CD4-positive, alpha-beta memory T cell (primary cell): ENCODE data around the gene CHN1. TPM values are rescaled to one million over a fixed set of nuclear protein-coding genes. Genes with fewer than 3 reads are reported as not detected.

ENCODE experiments used
- CTCF ChIA-PET: fragments of 350-600 bp; sonication (Branson Sonifier 250); formaldehyde crosslinking; loops from one replicate; lab custom pipeline; 2021; ENCODE audit warnings: inconsistent platforms; ENCODE audit not compliant: partially characterized antibody; lab: Charles Lee
- POLR2A ChIA-PET: fragments of 350-600 bp; sonication (Branson Sonifier 250); formaldehyde crosslinking; loops from one replicate; lab custom pipeline; 2021; ENCODE audit not compliant: partially characterized antibody; lab: Charles Lee
- DNase-seq, 5 donors: peaks; one replicate each; pipeline versions ENCODE4 v3.0.0 to v3.0.0-alpha.2; 2020 to 2022; ENCODE audit warnings: mixed read lengths in 1 of 5
- H3K27ac ChIP-seq: one replicate; pipeline ENCODE4 v1.7.0; 2013; ENCODE audit warnings: low read depth, low read length
- H3K27me3 ChIP-seq: 2 replicates; pipeline ENCODE4 v1.7.0; 2013; ENCODE audit warnings: mild to moderate bottlenecking, low read length, moderate library complexity; ENCODE audit not compliant: insufficient read depth
- H3K36me3 ChIP-seq: 2 replicates; pipeline ENCODE4 v1.7.0; 2013; ENCODE audit warnings: mild to moderate bottlenecking, low read length, moderate library complexity; ENCODE audit not compliant: insufficient read depth
- H3K4me1 ChIP-seq: 2 replicates; pipeline ENCODE4 v1.7.0; 2013; ENCODE audit warnings: mild to moderate bottlenecking, low read length, moderate library complexity; ENCODE audit not compliant: insufficient read depth
- H3K4me3 ChIP-seq, 2 donors: one replicate each; pipeline ENCODE4 v1.7.0; 2013; ENCODE audit warnings: low read length in 2 of 2, mild to moderate bottlenecking in 1 of 2
- H3K9me3 ChIP-seq, 2 donors: one replicate each; pipeline ENCODE4 v1.7.0; 2013; ENCODE audit warnings: low read length in 2 of 2, control low read depth in 1 of 2; ENCODE audit not compliant: control insufficient read depth in 1 of 2
- H3K27ac Mint-ChIP-seq, 7 donors: one replicate each; pipeline ENCODE4 v1.8.0; 2020 to 2021; ENCODE audit warnings: mixed read lengths in 7 of 7, mild to moderate bottlenecking in 6 of 7, inconsistent platforms in 3 of 7, moderate library complexity in 3 of 7
- H3K27me3 Mint-ChIP-seq, 2 donors: one replicate each; pipeline ENCODE4 v1.8.0; 2020 to 2021; ENCODE audit warnings: mixed read lengths in 2 of 2
- H3K36me3 Mint-ChIP-seq, 2 donors: one replicate each; pipeline ENCODE4 v1.8.0; 2020 to 2021; ENCODE audit warnings: mixed read lengths in 2 of 2, inconsistent platforms in 1 of 2, mild to moderate bottlenecking in 1 of 2
- H3K4me1 Mint-ChIP-seq, 4 donors: one replicate each; pipeline ENCODE4 v1.8.0; 2020 to 2021; ENCODE audit warnings: mixed read lengths in 4 of 4, mild to moderate bottlenecking in 1 of 4
- H3K4me3 Mint-ChIP-seq, 8 donors: one replicate each; pipeline ENCODE4 v1.8.0; 2020 to 2021; ENCODE audit warnings: mixed read lengths in 8 of 8, mild to moderate bottlenecking in 7 of 8, moderate library complexity in 6 of 8, inconsistent platforms in 3 of 8
- H3K9me3 Mint-ChIP-seq, 8 donors: one replicate each; pipeline ENCODE4 v1.8.0; 2020 to 2021; ENCODE audit warnings: mixed read lengths in 8 of 8, mild to moderate bottlenecking in 5 of 8, inconsistent platforms in 3 of 8, moderate library complexity in 1 of 8
- intact Hi-C: fragments of 100-400 bp; cut with micrococcal nuclease; formaldehyde crosslinking; loops from one replicate; pipeline ENCODE4 v1.15.1; 2023
- polyA plus RNA-seq, 2 donors: library from polyadenylated mRNA; unstranded; fragments of 300-500 nt; fragmentation: Illumina TruSeq; gene quantifications; one replicate each; pipeline ENCODE4 v1.2.3, GENCODE V29; 2021
- total RNA-seq, 2 experiments: library from RNA; stranded (reverse); gene quantifications; one replicate each; pipeline ENCODE4 v1.2.3, GENCODE V29; 2021

Gene CHN1
- total and polyA plus RNA-seq, 4 experiments from 2014 or later: 3.4 to 15.3 (median 8.9) TPM

GRCh38 chr2:174925046-174925784, 80.0 kb downstream of the CHN1 start:
- no peak overlapping the region for H3K27ac Mint-ChIP-seq
- ChIA-PET POLR2A (no interaction called here), CTCF (no interaction called here)
- H3K4me1 ChIP-seq: no peaks in the 10 kb centered on the region
- no peaks in the 10 kb centered on the region for H3K36me3 Mint-ChIP-seq
- H3K27me3 ChIP-seq: no peaks in the 10 kb centered on the region
- no peak overlapping the region for H3K4me3 ChIP-seq
- H3K9me3 ChIP-seq: no peaks in the 10 kb centered on the region
- H3K27ac ChIP-seq: no peak overlapping the region
- H3K4me3 Mint-ChIP-seq: no peak overlapping the region
- no peaks in the 10 kb centered on the region for H3K36me3 ChIP-seq
- peaks cover 0 to 2% of the 10 kb centered on the region in 2 donors for H3K27me3 Mint-ChIP-seq
- H3K9me3 Mint-ChIP-seq: peaks cover 0 to 5% (median 1%) of the 10 kb centered on the region in 8 donors
- intact Hi-C loops: no loop called here
- no peak for DNase-seq
- H3K4me1 Mint-ChIP-seq: no peaks in the 10 kb centered on the region

- H3K9me3 Mint-ChIP-seq: peaks cover 0 to 5% (median 1%) of the 10 kb centered on the region in 8 donors
- no peaks in the 10 kb centered on the region for H3K4me1 Mint-ChIP-seq
- Histone ChIP-seq H3K4me1 (no peaks in the 10 kb centered on the region), H3K9me3 (no peaks in the 10 kb centered on the region), H3K4me3 (no peak overlapping the region), H3K36me3 (no peaks in the 10 kb centered on the region), H3K27me3 (no peaks in the 10 kb centered on the region), H3K27ac (no peak overlapping the region)
- no peaks in the 10 kb centered on the region for H3K36me3 Mint-ChIP-seq
- H3K27ac Mint-ChIP-seq: no peak overlapping the region
- H3K27me3 Mint-ChIP-seq: peaks cover 0 to 2% of the 10 kb centered on the region in 2 donors
- ChIA-PET CTCF (no interaction called here), POLR2A (no interaction called here)
- no peak overlapping the region for H3K4me3 Mint-ChIP-seq
- intact Hi-C loops: no loop called here
- DNase-seq: no peak
Observed at GRCh38 chr2:174924061-174924693, 81.0 kb downstream of the CHN1 start.

GRCh38 chr2:174919947-174920595, 85.1 kb downstream of the CHN1 start:
- POLR2A ChIA-PET: no interaction called here
- H3K27ac Mint-ChIP-seq: no peak overlapping the region

GRCh38 chr2:174918886-174919526, 86.2 kb downstream of the CHN1 start:
- no peak overlapping the region for H3K4me3 Mint-ChIP-seq
- H3K27me3 ChIP-seq: no peaks in the 10 kb centered on the region
- H3K9me3 Mint-ChIP-seq: peaks cover 0 to 2% (median 0%) of the 10 kb centered on the region in 8 donors
- intact Hi-C loops: no loop called here
- H3K4me1 ChIP-seq: no peaks in the 10 kb centered on the region
- ChIA-PET CTCF (interaction anchor here (0.9 to 1.7 kb wide), 3 partner anchors 170 to 249 kb away, joined by 3 to 5 read pairs (median 3); partner anchors contain the start of gene ATF2), POLR2A (no interaction called here)
- H3K4me3 ChIP-seq: no peak overlapping the region
- peaks cover 0 to 1% of the 10 kb centered on the region in 2 donors for H3K27me3 Mint-ChIP-seq
- H3K4me1 Mint-ChIP-seq: no peaks in the 10 kb centered on the region
- H3K36me3 Mint-ChIP-seq: no peaks in the 10 kb centered on the region
- H3K9me3 ChIP-seq: no peaks in the 10 kb centered on the region
- no peaks in the 10 kb centered on the region for H3K36me3 ChIP-seq
- DNase-seq: no peak
- no peak overlapping the region for H3K27ac ChIP-seq
- H3K27ac Mint-ChIP-seq: peak overlapping the region in 1 of 7 donors; percentile 70

More at GRCh38 chr2:174919947-174920595, 85.1 kb downstream of the CHN1 start:
- H3K4me3 Mint-ChIP-seq: no peak overlapping the region
- CTCF ChIA-PET: interaction anchor here (1.3 to 1.7 kb wide), 2 partner anchors 171 to 220 kb away, joined by 3 to 5 read pairs; no protein-coding TSS in a partner anchor
- no peaks in the 10 kb centered on the region for H3K4me1 Mint-ChIP-seq
- intact Hi-C loops: no loop called here
- no peak overlapping the region for H3K27ac ChIP-seq
- no peaks in the 10 kb centered on the region for H3K9me3 ChIP-seq
- DNase-seq: no peak
- H3K4me1 ChIP-seq: no peaks in the 10 kb centered on the region
- no peaks in the 10 kb centered on the region for H3K36me3 Mint-ChIP-seq
- H3K36me3 ChIP-seq: no peaks in the 10 kb centered on the region
- peaks cover 0 to 3% of the 10 kb centered on the region in 2 donors for H3K27me3 Mint-ChIP-seq
- no peaks in the 10 kb centered on the region for H3K27me3 ChIP-seq
- peaks cover 0 to 5% (median 1%) of the 10 kb centered on the region in 8 donors for H3K9me3 Mint-ChIP-seq
- no peak overlapping the region for H3K4me3 ChIP-seq

GRCh38 chr2:174916270-174916930, 88.8 kb downstream of the CHN1 start:
- H3K27me3 Mint-ChIP-seq: peaks cover 0 to 1% of the 10 kb centered on the region in 2 donors
- no peak overlapping the region for H3K4me3 Mint-ChIP-seq
- no peaks in the 10 kb centered on the region for H3K9me3 Mint-ChIP-seq
- intact Hi-C loops: no loop called here
- H3K4me3 ChIP-seq: no peak overlapping the region
- ChIA-PET POLR2A (no interaction called here), CTCF (no interaction called here)
- no peaks in the 10 kb centered on the region for H3K4me1 Mint-ChIP-seq
- no peaks in the 10 kb centered on the region for H3K36me3 Mint-ChIP-seq
- no peak overlapping the region for H3K27ac ChIP-seq
- DNase-seq: no peak
- H3K9me3 ChIP-seq: no peaks in the 10 kb centered on the region
- H3K36me3 ChIP-seq: no peaks in the 10 kb centered on the region
- no peaks in the 10 kb centered on the region for H3K4me1 ChIP-seq
- H3K27ac Mint-ChIP-seq: no peak overlapping the region
- H3K27me3 ChIP-seq: no peaks in the 10 kb centered on the region

- Mint-ChIP-seq H3K4me3 (no peak overlapping the region), H3K9me3 (no peaks in the 10 kb centered on the region), H3K4me1 (no peaks in the 10 kb centered on the region), H3K27ac (no peak overlapping the region), H3K27me3 (peaks cover 0 to 1% of the 10 kb centered on the region in 2 donors), H3K36me3 (no peaks in the 10 kb centered on the region)
- Histone ChIP-seq H3K36me3 (no peaks in the 10 kb centered on the region), H3K4me1 (no peaks in the 10 kb centered on the region), H3K9me3 (no peaks in the 10 kb centered on the region), H3K27me3 (no peaks in the 10 kb centered on the region), H3K27ac (no peak overlapping the region), H3K4me3 (no peak overlapping the region)
- ChIA-PET CTCF (no interaction called here), POLR2A (no interaction called here)
- intact Hi-C loops: no loop called here
- no peak for DNase-seq
Observed at GRCh38 chr2:174914853-174915760, 90.1 kb downstream of the CHN1 start.
